Pancreas (tissue), 10 donors: ENCODE results near the gene IGFL1. TPM values are rescaled to one million over a fixed set of nuclear protein-coding genes. Genes with fewer than 3 reads are reported as not detected.
"Not testable (repeated sequence)": the region's sequence is repeated elsewhere in the genome, so short reads cannot be mapped to it uniquely, and the experiment has no call there.

Source experiments
- ATAC-seq, 4 donors: fragments of 200-7000 bp; cut with Tn5 transposase; one replicate each; pipeline versions ENCODE4 v1.8.0 to v1.9.1; 2020; ENCODE audit warnings: mild to moderate bottlenecking in 4 of 4, moderate library complexity in 4 of 4
- DNase-seq, 6 donors: peaks; one replicate each; pipeline ENCODE4 v3.0.0-alpha.2; 2020
- FAIRE-seq: peaks from 2 replicates; lab custom pipeline; 2012; peaks lifted over from hg19 to GRCh38; lab: Jason Lieb, UNC
- H3K27ac ChIP-seq, 4 donors: fragments of 200-600 bp; sonication (generic); 1 replicate in 3 of 4; 2 replicates in 1 of 4; pipeline versions ENCODE4 v1.5.0 to v1.8.0; 2020
- H3K27me3 ChIP-seq, 4 donors: fragments of 200-600 bp; one replicate each; pipeline ENCODE4 v1.8.0; 2021
- H3K36me3 ChIP-seq, 3 donors: fragments of 200-600 bp; sonication (generic) in 1 of 3; one replicate each; pipeline versions ENCODE4 v1.5.0 to v1.8.0; 2020 to 2021
- H3K4me1 ChIP-seq, 3 donors: fragments of 200-600 bp; one replicate each; pipeline ENCODE4 v1.8.0; 2021
- H3K4me3 ChIP-seq, 4 donors: fragments of 200-600 bp; sonication (generic) in 2 of 4; one replicate each; pipeline versions ENCODE4 v1.5.0 to v1.8.0; 2020 to 2021
- H3K9me3 ChIP-seq, 4 donors: fragments of 200-600 bp; one replicate each; pipeline ENCODE4 v1.8.0; 2021
- WGBS, 2 donors: extraction: QIAGEN DNeasy Blood & Tissue Kit; methylation state at CpG; one replicate each; pipeline ENCODE4 v1.1.7; 2013; 5-methylcytosine and 5-hydroxymethylcytosine counted together
- intact Hi-C, 3 donors: fragments of 100-400 bp; cut with DNase I; formaldehyde crosslinking; loops; one replicate each; pipeline versions ENCODE4 v1.11.1 to v1.14.2; 2022
- polyA plus RNA-seq, 2 donors: library from polyadenylated mRNA; stranded (reverse); fragments of 200-250 nt; gene quantifications; one replicate each; pipeline ENCODE4 v1.2.3, GENCODE V29; 2013
- total RNA-seq, 6 donors: library from RNA; stranded (reverse); fragmentation: NEBNext Ultra II Directional in 4 of 6; extraction: Animal tissue kit (Norgen Biotek cat#: 25700) in 4 of 6; gene quantifications; one replicate each; pipeline versions ENCODE4 v1.2.1 to v1.2.4, GENCODE V29; 2021 to 2023
- TF ChIP-seq, protein P1 (sequence below), 4 donors: fragments of 200-600 bp; sonication (generic) in 3 of 4; IDR thresholded peaks; one replicate each; pipeline versions ENCODE4 v1.5.0 to v1.8.0; 2021; ENCODE audit warnings: antibody characterized with exemption in 4 of 4
- donor health status: healthy with polysubstance abuse.
- donor health status: DM: no; HTN: no; CAD: no; lungs with moderate emphysema.
- donor health status: DM: no; HTN: no; CAD: no.
- donor health status: control.
- donor health status: control.
- donor health status: Bipolar disorder and iron deficiency.
- donor health status: DM: yes; HTN: yes; CAD: no.
- donor health status: DM: no; HTN: no; CAD: no.
- donor health status: DM: no; HTN: no; CAD: no.
- donor health status: DM: yes; HTN: yes; CAD: no.

IGFL1 gene
- total and polyA plus RNA-seq, 8 donors: not detected

DNA sequence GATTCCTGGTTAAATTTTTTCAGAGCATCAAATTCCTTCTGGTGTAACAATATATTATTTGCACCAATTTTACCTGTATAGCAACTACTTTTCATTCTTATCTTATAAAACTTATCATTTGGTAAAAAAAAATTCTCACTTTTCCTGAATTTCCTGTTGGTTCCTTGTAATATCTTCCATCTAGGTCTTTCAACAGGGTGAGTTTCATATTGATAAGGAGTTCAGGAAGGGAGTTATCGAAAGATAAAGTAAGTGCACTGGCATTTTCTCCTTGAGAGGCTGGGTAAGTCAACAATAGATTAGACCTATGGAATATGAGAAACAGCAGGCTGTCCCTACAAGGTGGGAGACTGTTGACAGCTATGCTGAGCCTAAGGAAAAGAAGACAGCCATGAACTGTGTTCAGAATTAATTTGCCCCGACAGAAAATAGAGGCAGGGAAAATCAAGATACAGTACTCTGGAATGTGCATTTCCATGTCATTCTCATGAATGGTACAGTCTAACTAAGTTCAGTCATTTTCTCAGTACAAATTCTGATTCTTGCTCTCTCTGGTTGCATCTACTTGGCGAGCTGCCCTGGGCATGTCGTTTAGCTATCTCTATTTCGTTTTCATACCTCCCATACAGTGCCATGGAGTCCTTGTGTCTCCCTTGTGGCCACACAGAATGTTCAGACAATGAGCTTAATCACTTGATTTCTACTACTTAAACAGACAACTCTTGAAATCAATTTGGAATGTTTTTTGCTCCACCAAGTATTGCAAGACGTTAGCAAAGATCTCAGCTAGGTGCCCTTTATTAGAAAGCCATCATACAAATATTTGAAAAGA, 9.9 kb downstream of the IGFL1 start:
- WGBS, 2 donors: 24 to 30% methylated on average over 6 of the region's 6 CpGs
- TF ChIP-seq, protein P1, sequence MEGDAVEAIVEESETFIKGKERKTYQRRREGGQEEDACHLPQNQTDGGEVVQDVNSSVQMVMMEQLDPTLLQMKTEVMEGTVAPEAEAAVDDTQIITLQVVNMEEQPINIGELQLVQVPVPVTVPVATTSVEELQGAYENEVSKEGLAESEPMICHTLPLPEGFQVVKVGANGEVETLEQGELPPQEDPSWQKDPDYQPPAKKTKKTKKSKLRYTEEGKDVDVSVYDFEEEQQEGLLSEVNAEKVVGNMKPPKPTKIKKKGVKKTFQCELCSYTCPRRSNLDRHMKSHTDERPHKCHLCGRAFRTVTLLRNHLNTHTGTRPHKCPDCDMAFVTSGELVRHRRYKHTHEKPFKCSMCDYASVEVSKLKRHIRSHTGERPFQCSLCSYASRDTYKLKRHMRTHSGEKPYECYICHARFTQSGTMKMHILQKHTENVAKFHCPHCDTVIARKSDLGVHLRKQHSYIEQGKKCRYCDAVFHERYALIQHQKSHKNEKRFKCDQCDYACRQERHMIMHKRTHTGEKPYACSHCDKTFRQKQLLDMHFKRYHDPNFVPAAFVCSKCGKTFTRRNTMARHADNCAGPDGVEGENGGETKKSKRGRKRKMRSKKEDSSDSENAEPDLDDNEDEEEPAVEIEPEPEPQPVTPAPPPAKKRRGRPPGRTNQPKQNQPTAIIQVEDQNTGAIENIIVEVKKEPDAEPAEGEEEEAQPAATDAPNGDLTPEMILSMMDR (IDR thresholded peaks at IDR 0.05): no peak
- DNase-seq: no peak

DNA sequence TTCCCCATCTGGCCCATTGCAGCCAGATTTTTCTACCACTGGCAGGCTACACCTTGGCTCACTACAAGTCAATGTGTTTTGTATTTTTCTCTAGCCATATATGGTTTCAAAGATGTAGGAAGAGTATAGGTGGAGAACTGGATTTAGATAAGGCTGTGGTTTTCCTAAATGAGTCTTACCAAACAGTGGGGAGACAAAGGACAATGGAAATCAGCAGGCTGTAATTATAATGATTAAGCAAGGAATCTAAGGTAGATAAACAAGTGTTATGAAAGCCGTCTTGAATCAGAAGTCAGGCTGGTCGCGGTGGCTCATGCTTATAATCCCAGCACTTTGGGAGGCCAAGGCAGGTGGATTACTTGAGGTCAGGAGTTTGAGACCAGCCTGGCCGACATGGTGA, 11.2 kb downstream of the IGFL1 start:
- H3K9me3 ChIP-seq: no peaks in the 10 kb centered on the region
- H3K27ac ChIP-seq: no peak overlapping the region
- DNase-seq: no peak
- H3K27me3 ChIP-seq: no peaks in the 10 kb centered on the region
- no peak for ATAC-seq
- FAIRE-seq: no peak
- no peaks in the 10 kb centered on the region for H3K36me3 ChIP-seq
- TF ChIP-seq, protein P1 (IDR thresholded peaks at IDR 0.05): no peak
- H3K4me1 ChIP-seq: peaks cover 0 to 3% (median 0%) of the 10 kb centered on the region in 3 donors
- no peak overlapping the region for H3K4me3 ChIP-seq
- 51 to 52% methylated on average over 4 of the region's 4 CpGs for WGBS, 2 donors
- intact Hi-C loops: no loop called here

More for the DNA sequence above, 9.9 kb downstream of the IGFL1 start:
- no peak overlapping the region for H3K4me3 ChIP-seq
- no peaks in the 10 kb centered on the region for H3K9me3 ChIP-seq
- H3K27me3 ChIP-seq: no peaks in the 10 kb centered on the region
- no peaks in the 10 kb centered on the region for H3K36me3 ChIP-seq
- H3K4me1 ChIP-seq: peaks cover 0 to 3% (median 0%) of the 10 kb centered on the region in 3 donors
- H3K27ac ChIP-seq: no peak overlapping the region
- intact Hi-C loops: no loop called here
- FAIRE-seq: no peak
- ATAC-seq: no peak

DNA sequence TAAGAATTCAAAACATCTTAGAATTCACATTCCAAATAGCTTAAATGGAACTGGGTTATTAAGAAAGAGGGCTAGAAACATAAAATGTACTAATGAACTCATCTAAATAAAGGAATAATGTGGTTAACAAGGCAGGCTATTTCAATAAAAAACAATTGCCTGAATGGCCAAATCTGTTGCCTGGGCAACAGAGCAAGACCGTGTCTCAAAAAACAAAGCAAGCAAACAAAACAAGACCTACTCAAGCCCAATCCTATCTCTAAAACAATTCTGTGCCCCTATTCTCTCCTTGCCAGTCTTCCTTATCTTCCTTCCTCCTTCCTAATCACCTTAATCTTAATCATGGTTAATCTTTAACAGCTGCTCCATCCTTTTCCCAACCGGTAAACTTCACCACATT, 12.1 kb downstream of the IGFL1 start:
- H3K4me3 ChIP-seq: no peak overlapping the region
- intact Hi-C loops: no loop called here
- no peak overlapping the region for H3K27ac ChIP-seq
- 12 to 13% methylated on average over 2 of the region's 2 CpGs for WGBS, 2 donors
- H3K9me3 ChIP-seq: no peaks in the 10 kb centered on the region
- no peaks in the 10 kb centered on the region for H3K27me3 ChIP-seq
- no peak for ATAC-seq
- FAIRE-seq: no peak
- no peak for DNase-seq
- H3K36me3 ChIP-seq: no peaks in the 10 kb centered on the region
- TF ChIP-seq, protein P1 (IDR thresholded peaks at IDR 0.05): no peak
- peaks cover 0 to 3% (median 0%) of the 10 kb centered on the region in 3 donors for H3K4me1 ChIP-seq

DNA sequence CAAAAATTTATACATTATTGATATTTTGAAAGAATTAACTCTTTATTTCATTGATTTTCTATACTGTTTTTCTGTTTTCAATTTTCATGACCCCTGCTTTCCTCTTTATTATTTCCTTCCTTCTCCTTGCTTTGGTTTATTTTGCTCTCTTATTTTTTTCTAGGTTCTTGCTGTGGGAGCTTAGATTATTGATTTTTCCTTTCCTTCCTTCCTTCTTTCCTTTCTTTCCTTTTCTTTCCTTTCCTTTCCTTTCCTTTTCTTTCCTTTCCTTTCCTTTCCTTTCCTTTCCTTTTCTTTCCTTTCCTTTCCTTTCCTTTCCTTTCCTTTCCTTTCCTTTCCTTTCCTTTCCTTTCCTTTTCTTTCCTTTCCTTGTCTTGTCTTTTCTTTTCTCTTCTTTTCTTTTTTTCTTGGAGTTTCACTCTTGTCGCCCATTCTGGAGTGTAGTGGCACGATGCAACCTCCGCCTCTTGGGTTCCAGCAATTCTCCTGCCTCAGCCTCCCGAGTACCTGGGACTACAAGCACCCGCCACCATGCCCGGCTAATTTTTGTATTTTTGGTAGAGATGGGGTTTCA, 13.6 kb downstream of the IGFL1 start:
- H3K36me3 ChIP-seq, ATAC-seq, FAIRE-seq, H3K4me1 ChIP-seq, H3K9me3 ChIP-seq, H3K27ac ChIP-seq, DNase-seq, intact Hi-C loops, H3K27me3 ChIP-seq, H3K4me3 ChIP-seq: not testable (repeated sequence)
- 81 to 89% methylated on average over 6 of the region's 6 CpGs for WGBS, 2 donors

DNA sequence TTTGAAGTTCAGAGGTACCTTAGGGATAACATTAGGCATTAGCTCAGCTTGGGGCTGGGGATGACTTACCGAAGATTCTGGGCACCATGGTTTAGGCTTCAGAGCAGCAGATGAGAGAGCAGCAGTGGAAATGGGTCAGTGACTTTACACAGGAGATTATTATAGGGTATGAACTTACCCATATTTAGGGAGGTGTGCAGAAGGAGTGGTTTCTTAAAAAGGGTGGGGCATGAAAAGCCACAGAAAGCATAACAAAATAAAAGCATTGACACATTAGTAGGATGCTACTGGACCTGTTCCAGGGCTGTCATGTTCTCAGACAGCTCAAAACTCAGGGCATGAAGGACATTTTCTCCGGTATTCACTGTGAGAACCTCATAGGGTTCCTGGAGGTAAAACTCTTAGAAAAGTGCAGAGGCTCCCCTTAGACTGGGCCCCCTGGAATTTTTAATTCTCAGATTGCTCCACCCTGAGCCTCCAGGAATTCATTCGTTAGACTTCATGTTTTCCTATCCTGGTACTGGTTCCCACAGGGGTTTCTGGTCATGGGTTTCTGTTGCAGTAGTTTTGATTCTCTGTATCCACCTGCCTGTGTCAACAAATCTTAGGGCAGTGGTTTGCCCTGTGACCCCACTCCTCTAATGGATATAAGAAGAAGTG, 20.7 kb downstream of the IGFL1 start:
- TF ChIP-seq, protein P1 (IDR thresholded peaks at IDR 0.05): no peak
- Histone ChIP-seq H3K9me3 (no peaks in the 10 kb centered on the region), H3K4me1 (no peaks in the 10 kb centered on the region), H3K36me3 (no peaks in the 10 kb centered on the region), H3K27ac (no peak overlapping the region), H3K27me3 (no peaks in the 10 kb centered on the region), H3K4me3 (no peak overlapping the region)
- DNase-seq (no peak), FAIRE-seq (no peak), ATAC-seq (no peak)
- intact Hi-C loops: no loop called here
- 35 to 42% methylated on average over 3 of the region's 3 CpGs for WGBS, 2 donors
